Measurements from ENCODE around the gene TDRD3.

GRCh38 chr13:60347690-60348089 lies 49.3 kb upstream of the TDRD3 start:
- TF ChIP-seq, protein P1, sequence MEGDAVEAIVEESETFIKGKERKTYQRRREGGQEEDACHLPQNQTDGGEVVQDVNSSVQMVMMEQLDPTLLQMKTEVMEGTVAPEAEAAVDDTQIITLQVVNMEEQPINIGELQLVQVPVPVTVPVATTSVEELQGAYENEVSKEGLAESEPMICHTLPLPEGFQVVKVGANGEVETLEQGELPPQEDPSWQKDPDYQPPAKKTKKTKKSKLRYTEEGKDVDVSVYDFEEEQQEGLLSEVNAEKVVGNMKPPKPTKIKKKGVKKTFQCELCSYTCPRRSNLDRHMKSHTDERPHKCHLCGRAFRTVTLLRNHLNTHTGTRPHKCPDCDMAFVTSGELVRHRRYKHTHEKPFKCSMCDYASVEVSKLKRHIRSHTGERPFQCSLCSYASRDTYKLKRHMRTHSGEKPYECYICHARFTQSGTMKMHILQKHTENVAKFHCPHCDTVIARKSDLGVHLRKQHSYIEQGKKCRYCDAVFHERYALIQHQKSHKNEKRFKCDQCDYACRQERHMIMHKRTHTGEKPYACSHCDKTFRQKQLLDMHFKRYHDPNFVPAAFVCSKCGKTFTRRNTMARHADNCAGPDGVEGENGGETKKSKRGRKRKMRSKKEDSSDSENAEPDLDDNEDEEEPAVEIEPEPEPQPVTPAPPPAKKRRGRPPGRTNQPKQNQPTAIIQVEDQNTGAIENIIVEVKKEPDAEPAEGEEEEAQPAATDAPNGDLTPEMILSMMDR (IDR thresholded peaks at IDR 0.05) = no peak
- no peak for TF ChIP-seq POLR2AphosphoS5 (IDR thresholded peaks at IDR 0.05; ENCODE audit: low read depth, low read length)

All from Panc1 (cell line).